Measurements from ENCODE around the gene CENPVL1. TPM values are rescaled to one million over a fixed set of nuclear protein-coding genes. Genes with fewer than 3 reads are reported as not detected.
"Not testable (repeated sequence)": the region's sequence is repeated elsewhere in the genome, so short reads cannot be mapped to it uniquely, and the experiment has no call there.

The CENPVL1 gene
- total RNA-seq, 5 donors from 2014 or later (not counting 1 experiment from before 2014, with no cell fraction given): not detected

GRCh38 chrX:51697397-51697796 is 12.9 kb upstream of the CENPVL1 start:
- H3K27me3 Mint-ChIP-seq: peaks cover 9 to 53% of the 10 kb centered on the region in 2 donors
- POLR2A ChIA-PET: no interaction called here

GRCh38 chrX:51712943-51713647 is 2.8 kb downstream of the CENPVL1 start:
- CTCF ChIA-PET; H3K27me3 Mint-ChIP-seq; ATAC-seq (replicated peaks in 1 of 4); H3K4me1 Mint-ChIP-seq; H3K27ac ChIP-seq (ENCODE audit: low read length); DNase-seq; H3K9me3 Mint-ChIP-seq; H3K4me1 ChIP-seq (ENCODE audit: control insufficient read depth in 1 of 2, extremely low read depth in 1 of 2, insufficient read depth in 2 of 2, low read length in 2 of 2); POLR2A ChIA-PET; H3K4me3 ChIP-seq (ENCODE audit: control insufficient read depth in 1 of 2, extremely low read depth in 1 of 2, low read length in 1 of 2); H3K9me3 ChIP-seq; H3K27me3 ChIP-seq (replicated peaks in 1 of 2; ENCODE audit: control insufficient read depth in 2 of 2, extremely low read depth in 1 of 2, insufficient read depth in 2 of 2, low read length in 1 of 2); H3K4me3 Mint-ChIP-seq; H3K36me3 ChIP-seq (ENCODE audit: control insufficient read depth in 2 of 2, extremely low read depth in 1 of 2, insufficient read depth in 1 of 2, low read length in 1 of 2); H3K36me3 Mint-ChIP-seq; H3K27ac Mint-ChIP-seq: not testable (repeated sequence)
- no CpG with 5 or more reads among the region's 18 CpGs for WGBS (ENCODE audit: insufficient coverage)

More at GRCh38 chrX:51697397-51697796, 12.9 kb upstream of the CENPVL1 start:
- WGBS (ENCODE audit: insufficient coverage): 100% methylated on average over 6 of the region's 8 CpGs
- H3K4me1 Mint-ChIP-seq: no peaks in the 10 kb centered on the region
- no peaks in the 10 kb centered on the region for H3K9me3 Mint-ChIP-seq
- H3K9me3 ChIP-seq: no peaks in the 10 kb centered on the region
- CTCF ChIA-PET: no interaction called here
- no peak overlapping the region for H3K4me3 ChIP-seq (ENCODE audit: control insufficient read depth in 1 of 2, extremely low read depth in 1 of 2, low read length in 1 of 2)
- H3K27me3 ChIP-seq (replicated peaks in 1 of 2; ENCODE audit: control insufficient read depth in 2 of 2, extremely low read depth in 1 of 2, insufficient read depth in 2 of 2, low read length in 1 of 2): no peaks in the 10 kb centered on the region
- no peaks in the 10 kb centered on the region for H3K36me3 ChIP-seq (ENCODE audit: control insufficient read depth in 2 of 2, extremely low read depth in 1 of 2, insufficient read depth in 1 of 2, low read length in 1 of 2)
- no peak overlapping the region for H3K4me3 Mint-ChIP-seq
- H3K4me1 ChIP-seq (ENCODE audit: control insufficient read depth in 1 of 2, extremely low read depth in 1 of 2, insufficient read depth in 2 of 2, low read length in 2 of 2): no peaks in the 10 kb centered on the region
- H3K27ac ChIP-seq (ENCODE audit: low read length): no peak overlapping the region
- no peaks in the 10 kb centered on the region for H3K36me3 Mint-ChIP-seq
- ATAC-seq (replicated peaks in 1 of 4) (no peak), DNase-seq (no peak)
- H3K27ac Mint-ChIP-seq: no peak overlapping the region

- CTCF ChIA-PET: no interaction called here
- H3K9me3 Mint-ChIP-seq: no peaks in the 10 kb centered on the region
- ATAC-seq (replicated peaks in 1 of 4) (no peak), DNase-seq (no peak)
- no peaks in the 10 kb centered on the region for H3K36me3 Mint-ChIP-seq
- H3K4me1 Mint-ChIP-seq: no peaks in the 10 kb centered on the region
- Histone ChIP-seq H3K4me3 (ENCODE audit: control insufficient read depth in 1 of 2, extremely low read depth in 1 of 2, low read length in 1 of 2) (no peak overlapping the region), H3K27ac (ENCODE audit: low read length) (no peak overlapping the region), H3K36me3 (ENCODE audit: control insufficient read depth in 2 of 2, extremely low read depth in 1 of 2, insufficient read depth in 1 of 2, low read length in 1 of 2) (no peaks in the 10 kb centered on the region), H3K9me3 (no peaks in the 10 kb centered on the region), H3K27me3 (replicated peaks in 1 of 2; ENCODE audit: control insufficient read depth in 2 of 2, extremely low read depth in 1 of 2, insufficient read depth in 2 of 2, low read length in 1 of 2) (peaks cover 0 to 10% of the 10 kb centered on the region in 2 experiments), H3K4me1 (ENCODE audit: control insufficient read depth in 1 of 2, extremely low read depth in 1 of 2, insufficient read depth in 2 of 2, low read length in 2 of 2) (no peaks in the 10 kb centered on the region)
- no peak overlapping the region for H3K27ac Mint-ChIP-seq
- H3K4me3 Mint-ChIP-seq: no peak overlapping the region
- peaks cover 5 to 27% of the 10 kb centered on the region in 2 donors for H3K27me3 Mint-ChIP-seq
- POLR2A ChIA-PET: no interaction called here
These were observed 17.9 kb downstream of the CENPVL1 start for GRCh38 chrX:51728202-51728601.

GRCh38 chrX:51737091-51737490 is 26.8 kb downstream of the CENPVL1 start:
- H3K4me1 ChIP-seq (ENCODE audit: control insufficient read depth in 1 of 2, extremely low read depth in 1 of 2, insufficient read depth in 2 of 2, low read length in 2 of 2): no peaks in the 10 kb centered on the region
- Mint-ChIP-seq H3K4me1 (no peaks in the 10 kb centered on the region), H3K27me3 (peaks cover 21 to 55% of the 10 kb centered on the region in 2 donors), H3K27ac (no peak overlapping the region), H3K4me3 (no peak overlapping the region), H3K36me3 (no peaks in the 10 kb centered on the region), H3K9me3 (no peaks in the 10 kb centered on the region)
- no CpG with 5 or more reads among the region's 2 CpGs for WGBS (ENCODE audit: insufficient coverage)
- ChIA-PET CTCF (no interaction called here), POLR2A (no interaction called here)
- no peaks in the 10 kb centered on the region for H3K36me3 ChIP-seq (ENCODE audit: control insufficient read depth in 2 of 2, extremely low read depth in 1 of 2, insufficient read depth in 1 of 2, low read length in 1 of 2)
- H3K9me3 ChIP-seq: no peaks in the 10 kb centered on the region
- H3K27me3 ChIP-seq (replicated peaks in 1 of 2; ENCODE audit: control insufficient read depth in 2 of 2, extremely low read depth in 1 of 2, insufficient read depth in 2 of 2, low read length in 1 of 2): peaks cover 0 to 9% of the 10 kb centered on the region in 2 experiments
- ATAC-seq (replicated peaks in 1 of 4) (no peak), DNase-seq (no peak)
- H3K27ac ChIP-seq (ENCODE audit: low read length): no peak overlapping the region
- no peak overlapping the region for H3K4me3 ChIP-seq (ENCODE audit: control insufficient read depth in 1 of 2, extremely low read depth in 1 of 2, low read length in 1 of 2)

DNA sequence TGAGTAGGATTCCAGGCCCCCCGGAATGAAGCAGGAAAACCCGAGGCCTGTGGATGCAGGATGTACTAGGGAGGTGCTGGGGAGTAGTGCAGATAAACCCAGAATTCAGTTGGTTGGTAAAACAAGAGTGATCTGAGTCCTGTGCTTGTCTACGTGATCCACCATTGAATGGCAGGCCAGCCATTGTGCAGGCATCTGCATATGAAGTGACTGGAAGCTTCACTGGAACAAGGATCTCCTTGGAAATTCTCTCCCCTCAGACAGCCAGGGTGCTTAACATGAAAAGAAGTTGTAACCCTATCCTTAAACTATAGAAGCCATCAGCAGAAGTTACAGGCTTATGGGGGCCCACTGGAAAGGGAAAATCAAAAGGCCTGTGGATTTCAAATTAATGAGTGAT is 32.3 kb downstream of the CENPVL1 start:
- no peak overlapping the region for H3K4me3 ChIP-seq (ENCODE audit: control insufficient read depth in 1 of 2, extremely low read depth in 1 of 2, low read length in 1 of 2)
- H3K27ac ChIP-seq (ENCODE audit: low read length): peak overlapping the region; percentile 69

DNA sequence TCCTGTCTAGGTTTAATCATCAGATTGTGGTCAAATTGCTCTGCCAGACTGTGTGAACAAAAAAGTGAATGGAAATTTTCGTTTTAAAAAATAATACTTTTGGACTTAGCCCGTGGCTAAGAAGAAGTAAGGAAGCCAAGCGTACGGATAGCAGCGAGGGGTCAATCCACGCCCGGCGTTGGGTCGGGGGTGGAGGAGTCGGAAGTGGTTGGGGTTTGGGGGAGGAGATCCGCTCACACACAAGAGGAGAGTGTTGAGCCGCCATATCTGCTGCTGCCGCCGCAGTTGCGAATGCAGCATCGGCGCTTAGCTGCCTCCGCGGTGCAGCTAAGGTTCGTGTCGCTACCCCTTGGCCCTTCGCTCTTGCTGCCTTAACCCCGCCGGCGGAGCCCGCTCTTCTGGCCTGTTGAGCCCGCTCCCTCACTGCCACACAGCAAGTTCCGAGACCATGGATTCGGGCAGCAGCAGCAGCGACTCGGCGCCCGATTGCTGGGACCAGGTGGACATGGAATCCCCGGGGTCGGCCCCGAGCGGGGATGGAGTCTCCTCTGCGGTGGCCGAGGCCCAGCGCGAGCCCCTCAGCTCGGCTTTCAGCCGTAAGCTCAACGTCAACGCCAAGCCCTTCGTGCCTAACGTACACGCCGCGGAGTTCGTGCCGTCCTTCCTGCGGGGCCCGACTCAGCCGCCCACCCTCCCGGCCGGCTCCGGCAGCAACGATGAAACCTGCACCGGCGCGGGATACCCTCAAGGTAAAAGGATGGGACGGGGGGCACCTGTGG is 33.1 kb downstream of the CENPVL1 start, which contains the start of gene GSPT2:
TSS of gene GSPT2 (plus strand) at position 264 of the 779 bp plus-strand sequence. CDS start at position 449, 185 bp downstream.
- peak; percentile 8 to 60 (median 38) for DNase-seq
- Histone ChIP-seq H3K9me3 (no peaks in the 10 kb centered on the region), H3K4me3 (ENCODE audit: control insufficient read depth in 1 of 2, extremely low read depth in 1 of 2, low read length in 1 of 2) (peak within 1 kb of the TSS; percentile 74 to 79), H3K27ac (ENCODE audit: low read length) (peak within 1 kb of the TSS; percentile 69), H3K36me3 (ENCODE audit: control insufficient read depth in 2 of 2, extremely low read depth in 1 of 2, insufficient read depth in 1 of 2, low read length in 1 of 2) (no peaks in the 10 kb centered on the region), H3K27me3 (replicated peaks in 1 of 2; ENCODE audit: control insufficient read depth in 2 of 2, extremely low read depth in 1 of 2, insufficient read depth in 2 of 2, low read length in 1 of 2) (no peaks in the 10 kb centered on the region), H3K4me1 (ENCODE audit: control insufficient read depth in 1 of 2, extremely low read depth in 1 of 2, insufficient read depth in 2 of 2, low read length in 2 of 2) (peaks cover 0 to 9% of the 10 kb centered on the region in 2 experiments)
- Mint-ChIP-seq H3K4me1 (peaks cover 5 to 22% (median 21%) of the 10 kb centered on the region in 3 donors), H3K27ac (peak within 1 kb of the TSS; percentile 82 to 86), H3K9me3 (peaks cover 0 to 16% (median 13%) of the 10 kb centered on the region in 3 donors), H3K36me3 (peaks cover 19% of the 10 kb centered on the region), H3K4me3 (peak within 1 kb of the TSS; percentile 78 to 87 (median 82)), H3K27me3 (peaks cover 2 to 20% of the 10 kb centered on the region in 2 donors)
- POLR2A ChIA-PET: interaction anchor here in 1 of 2 donors (0.5 kb wide), 1 partner anchor 38 kb away, joined by 3 read pairs; no protein-coding TSS in a partner anchor
- peak; percentile 87 to 96 (median 94) for ATAC-seq (replicated peaks in 1 of 4)
- CTCF ChIA-PET: no interaction called here
- WGBS (ENCODE audit: insufficient coverage): under 1% methylated on average over 54 of the region's 63 CpGs

More for the DNA sequence above, 32.3 kb downstream of the CENPVL1 start:
- peaks cover 4 to 28% of the 10 kb centered on the region in 2 donors for H3K27me3 Mint-ChIP-seq
- peaks cover 0 to 9% of the 10 kb centered on the region in 2 experiments for H3K4me1 ChIP-seq (ENCODE audit: control insufficient read depth in 1 of 2, extremely low read depth in 1 of 2, insufficient read depth in 2 of 2, low read length in 2 of 2)
- H3K9me3 Mint-ChIP-seq: peaks cover 0 to 16% (median 9%) of the 10 kb centered on the region in 3 donors
- H3K9me3 ChIP-seq: no peaks in the 10 kb centered on the region
- DNase-seq (no peak), ATAC-seq (replicated peaks in 1 of 4) (no peak)
- POLR2A ChIA-PET: no interaction called here
- CTCF ChIA-PET: no interaction called here
- peaks cover 5 to 22% (median 21%) of the 10 kb centered on the region in 3 donors for H3K4me1 Mint-ChIP-seq
- no peaks in the 10 kb centered on the region for H3K36me3 ChIP-seq (ENCODE audit: control insufficient read depth in 2 of 2, extremely low read depth in 1 of 2, insufficient read depth in 1 of 2, low read length in 1 of 2)
- peaks cover 19% of the 10 kb centered on the region for H3K36me3 Mint-ChIP-seq
- H3K27ac Mint-ChIP-seq: no peak overlapping the region
- WGBS (ENCODE audit: insufficient coverage): 100% methylated on average over 2 of the region's 3 CpGs
- H3K27me3 ChIP-seq (replicated peaks in 1 of 2; ENCODE audit: control insufficient read depth in 2 of 2, extremely low read depth in 1 of 2, insufficient read depth in 2 of 2, low read length in 1 of 2): no peaks in the 10 kb centered on the region
- H3K4me3 Mint-ChIP-seq: peak overlapping the region; percentile 78 to 87 (median 82)

Measured in T-cell (primary cell).